ENCODE measurements around the gene PRM1. TPM values are rescaled to one million over a fixed set of nuclear protein-coding genes. Genes with fewer than 3 reads are reported as not detected.

The PRM1 gene
- total and polyA plus RNA-seq, 2 of the 13 experiments (the other 11 are each of a cell fraction or from before 2014, with no cell fraction given), result not detected

DNA sequence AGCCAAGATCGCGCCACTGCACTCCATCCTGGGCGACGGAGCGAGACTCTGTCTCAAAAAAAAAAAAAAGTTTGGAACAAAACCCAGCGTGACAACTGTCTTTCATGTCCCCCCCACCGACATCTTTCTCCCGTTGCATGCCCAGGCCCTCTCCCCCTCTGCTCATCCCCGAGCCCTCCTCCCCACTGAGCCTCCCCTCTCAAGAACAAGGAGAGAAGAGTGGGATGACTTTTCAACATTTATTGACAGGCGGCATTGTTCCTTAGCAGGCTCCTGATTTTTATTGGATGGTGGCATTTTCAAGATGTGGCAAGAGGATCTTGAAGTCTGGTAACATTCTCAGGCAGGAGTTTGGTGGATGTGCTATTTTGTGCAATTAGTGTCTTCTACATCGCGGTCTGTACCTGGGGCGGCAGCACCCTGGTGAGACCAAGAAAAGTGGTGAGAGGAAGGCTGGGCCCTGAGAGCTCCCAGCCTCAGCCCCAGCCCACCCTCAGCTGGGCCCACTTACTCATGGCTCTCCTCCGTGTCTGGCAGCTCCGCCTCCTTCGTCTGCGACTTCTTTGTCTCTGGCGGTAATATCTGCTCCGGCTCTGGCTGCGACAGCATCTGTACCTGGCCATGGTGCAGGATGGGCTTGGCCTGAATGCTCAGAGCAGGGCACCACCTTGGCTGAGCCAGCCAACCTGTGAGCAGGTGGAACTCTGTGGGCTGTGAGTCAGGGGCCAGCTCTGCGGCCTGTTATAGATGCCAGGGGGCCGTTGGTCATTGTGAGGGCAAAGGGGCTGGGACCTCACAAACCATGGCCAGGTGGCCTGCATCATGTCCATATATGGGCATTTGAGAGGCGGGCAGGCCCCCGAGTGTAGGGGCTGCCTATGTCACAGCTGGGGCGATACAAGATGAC lies at the start of gene PRM1 (continued):
- TF ChIP-seq, protein P1, sequence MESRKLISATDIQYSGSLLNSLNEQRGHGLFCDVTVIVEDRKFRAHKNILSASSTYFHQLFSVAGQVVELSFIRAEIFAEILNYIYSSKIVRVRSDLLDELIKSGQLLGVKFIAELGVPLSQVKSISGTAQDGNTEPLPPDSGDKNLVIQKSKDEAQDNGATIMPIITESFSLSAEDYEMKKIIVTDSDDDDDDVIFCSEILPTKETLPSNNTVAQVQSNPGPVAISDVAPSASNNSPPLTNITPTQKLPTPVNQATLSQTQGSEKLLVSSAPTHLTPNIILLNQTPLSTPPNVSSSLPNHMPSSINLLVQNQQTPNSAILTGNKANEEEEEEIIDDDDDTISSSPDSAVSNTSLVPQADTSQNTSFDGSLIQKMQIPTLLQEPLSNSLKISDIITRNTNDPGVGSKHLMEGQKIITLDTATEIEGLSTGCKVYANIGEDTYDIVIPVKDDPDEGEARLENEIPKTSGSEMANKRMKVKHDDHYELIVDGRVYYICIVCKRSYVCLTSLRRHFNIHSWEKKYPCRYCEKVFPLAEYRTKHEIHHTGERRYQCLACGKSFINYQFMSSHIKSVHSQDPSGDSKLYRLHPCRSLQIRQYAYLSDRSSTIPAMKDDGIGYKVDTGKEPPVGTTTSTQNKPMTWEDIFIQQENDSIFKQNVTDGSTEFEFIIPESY (CRISPR knock-in tag; IDR thresholded peaks at IDR 0.05), result 0 out of 2 replicates have a peak, but pooled peaks have one; percentile 12
- no peak for TF ChIP-seq SMARCE1 (IDR thresholded peaks at IDR 0.05; ENCODE audit: borderline replicate concordance)
- TF ChIP-seq POLR2AphosphoS2 (IDR thresholded peaks at IDR 0.05; ENCODE audit: low read depth, low read length), result no peak
- TF ChIP-seq MAZ (IDR thresholded peaks at IDR 0.05; ENCODE audit: borderline replicate concordance, low read depth, low read length), result no peak
- no peak for TF ChIP-seq MAZ (CRISPR knock-in tag; IDR thresholded peaks at IDR 0.05; ENCODE audit: low read depth)
- TF ChIP-seq STAG1 (CRISPR knock-in tag; IDR thresholded peaks at IDR 0.05), result no peak
- no peak for TF ChIP-seq MLLT10 (CRISPR knock-in tag; IDR thresholded peaks at IDR 0.05)
- 0 out of 2 replicates have a peak, but pooled peaks have one; percentile 64 for TF ChIP-seq ZNF230 (CRISPR knock-in tag; IDR thresholded peaks at IDR 0.05)
- no peak for TF ChIP-seq RFXANK (CRISPR knock-in tag; IDR thresholded peaks at IDR 0.05)
- no peak for TF ChIP-seq FOXA3 (CRISPR knock-in tag; IDR thresholded peaks at IDR 0.05)
- peak; percentile 40; the same call in 1 of the 2 replicates for TF ChIP-seq ZSCAN29 (CRISPR knock-in tag; conservative IDR thresholded peaks at IDR 0.05)
- no peak for TF ChIP-seq NFE2L2 (IDR thresholded peaks at IDR 0.05; ENCODE audit: low read length)
- no peak for TF ChIP-seq CENPX (CRISPR knock-in tag; IDR thresholded peaks at IDR 0.05)
- TF ChIP-seq, protein P2, sequence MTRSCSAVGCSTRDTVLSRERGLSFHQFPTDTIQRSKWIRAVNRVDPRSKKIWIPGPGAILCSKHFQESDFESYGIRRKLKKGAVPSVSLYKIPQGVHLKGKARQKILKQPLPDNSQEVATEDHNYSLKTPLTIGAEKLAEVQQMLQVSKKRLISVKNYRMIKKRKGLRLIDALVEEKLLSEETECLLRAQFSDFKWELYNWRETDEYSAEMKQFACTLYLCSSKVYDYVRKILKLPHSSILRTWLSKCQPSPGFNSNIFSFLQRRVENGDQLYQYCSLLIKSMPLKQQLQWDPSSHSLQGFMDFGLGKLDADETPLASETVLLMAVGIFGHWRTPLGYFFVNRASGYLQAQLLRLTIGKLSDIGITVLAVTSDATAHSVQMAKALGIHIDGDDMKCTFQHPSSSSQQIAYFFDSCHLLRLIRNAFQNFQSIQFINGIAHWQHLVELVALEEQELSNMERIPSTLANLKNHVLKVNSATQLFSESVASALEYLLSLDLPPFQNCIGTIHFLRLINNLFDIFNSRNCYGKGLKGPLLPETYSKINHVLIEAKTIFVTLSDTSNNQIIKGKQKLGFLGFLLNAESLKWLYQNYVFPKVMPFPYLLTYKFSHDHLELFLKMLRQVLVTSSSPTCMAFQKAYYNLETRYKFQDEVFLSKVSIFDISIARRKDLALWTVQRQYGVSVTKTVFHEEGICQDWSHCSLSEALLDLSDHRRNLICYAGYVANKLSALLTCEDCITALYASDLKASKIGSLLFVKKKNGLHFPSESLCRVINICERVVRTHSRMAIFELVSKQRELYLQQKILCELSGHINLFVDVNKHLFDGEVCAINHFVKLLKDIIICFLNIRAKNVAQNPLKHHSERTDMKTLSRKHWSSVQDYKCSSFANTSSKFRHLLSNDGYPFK (CRISPR knock-in tag; IDR thresholded peaks at IDR 0.05; ENCODE audit: borderline replicate concordance), result 0 out of 2 replicates have a peak, but pooled peaks have one; percentile 49
- TF ChIP-seq, protein P3, sequence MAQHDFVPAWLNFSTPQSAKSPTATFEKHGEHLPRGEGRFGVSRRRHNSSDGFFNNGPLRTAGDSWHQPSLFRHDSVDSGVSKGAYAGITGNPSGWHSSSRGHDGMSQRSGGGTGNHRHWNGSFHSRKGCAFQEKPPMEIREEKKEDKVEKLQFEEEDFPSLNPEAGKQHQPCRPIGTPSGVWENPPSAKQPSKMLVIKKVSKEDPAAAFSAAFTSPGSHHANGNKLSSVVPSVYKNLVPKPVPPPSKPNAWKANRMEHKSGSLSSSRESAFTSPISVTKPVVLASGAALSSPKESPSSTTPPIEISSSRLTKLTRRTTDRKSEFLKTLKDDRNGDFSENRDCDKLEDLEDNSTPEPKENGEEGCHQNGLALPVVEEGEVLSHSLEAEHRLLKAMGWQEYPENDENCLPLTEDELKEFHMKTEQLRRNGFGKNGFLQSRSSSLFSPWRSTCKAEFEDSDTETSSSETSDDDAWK (CRISPR knock-in tag; IDR thresholded peaks at IDR 0.05), result no peak
- TF ChIP-seq ZNF772 (CRISPR knock-in tag; IDR thresholded peaks at IDR 0.05), result no peak
- TF ChIP-seq ZNF747 (CRISPR knock-in tag; IDR thresholded peaks at IDR 0.05; ENCODE audit: borderline replicate concordance), result no peak
- no peak for TF ChIP-seq ZNF557 (CRISPR knock-in tag; IDR thresholded peaks at IDR 0.05)
- TF ChIP-seq, protein P4, sequence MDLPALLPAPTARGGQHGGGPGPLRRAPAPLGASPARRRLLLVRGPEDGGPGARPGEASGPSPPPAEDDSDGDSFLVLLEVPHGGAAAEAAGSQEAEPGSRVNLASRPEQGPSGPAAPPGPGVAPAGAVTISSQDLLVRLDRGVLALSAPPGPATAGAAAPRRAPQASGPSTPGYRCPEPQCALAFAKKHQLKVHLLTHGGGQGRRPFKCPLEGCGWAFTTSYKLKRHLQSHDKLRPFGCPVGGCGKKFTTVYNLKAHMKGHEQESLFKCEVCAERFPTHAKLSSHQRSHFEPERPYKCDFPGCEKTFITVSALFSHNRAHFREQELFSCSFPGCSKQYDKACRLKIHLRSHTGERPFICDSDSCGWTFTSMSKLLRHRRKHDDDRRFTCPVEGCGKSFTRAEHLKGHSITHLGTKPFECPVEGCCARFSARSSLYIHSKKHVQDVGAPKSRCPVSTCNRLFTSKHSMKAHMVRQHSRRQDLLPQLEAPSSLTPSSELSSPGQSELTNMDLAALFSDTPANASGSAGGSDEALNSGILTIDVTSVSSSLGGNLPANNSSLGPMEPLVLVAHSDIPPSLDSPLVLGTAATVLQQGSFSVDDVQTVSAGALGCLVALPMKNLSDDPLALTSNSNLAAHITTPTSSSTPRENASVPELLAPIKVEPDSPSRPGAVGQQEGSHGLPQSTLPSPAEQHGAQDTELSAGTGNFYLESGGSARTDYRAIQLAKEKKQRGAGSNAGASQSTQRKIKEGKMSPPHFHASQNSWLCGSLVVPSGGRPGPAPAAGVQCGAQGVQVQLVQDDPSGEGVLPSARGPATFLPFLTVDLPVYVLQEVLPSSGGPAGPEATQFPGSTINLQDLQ (CRISPR knock-in tag; IDR thresholded peaks at IDR 0.05), result no peak
